B cell (primary cell): ENCODE results near the gene PRKCA. TPM values are rescaled to one million over a fixed set of nuclear protein-coding genes. Genes with fewer than 3 reads are reported as not detected.

Experiments used
- ATAC-seq: fragments of 200-7000 bp; cut with Tn5 transposase; one replicate; pipeline ENCODE4 v1.10.0; 2021; ENCODE audit warnings: low read depth, mild to moderate bottlenecking, moderate number of reproducible peaks, moderate library complexity
- CTCF ChIA-PET: fragments of 350-600 bp; sonication (Branson Sonifier 250); formaldehyde crosslinking; loops from one replicate; lab custom pipeline; 2021; ENCODE audit warnings: antibody characterized with exemption, inconsistent platforms; lab: Charles Lee
- POLR2A ChIA-PET: fragments of 350-600 bp; sonication (Branson Sonifier 250); formaldehyde crosslinking; loops from one replicate; lab custom pipeline; 2021; ENCODE audit warnings: antibody characterized with exemption; lab: Charles Lee
- DNase-seq: peaks from one replicate; pipeline ENCODE4 v3.0.0; 2013
- H2AFZ ChIP-seq: 2 replicates; pipeline ENCODE4 v1.6.1; 2012; ENCODE audit warnings: mild to moderate bottlenecking, low read depth, low read length; ENCODE audit not compliant: insufficient read depth, poor library complexity, severe bottlenecking
- H3K27ac ChIP-seq, 2 donors: 1 replicate in 1 of 2; 2 replicates in 1 of 2; pipeline ENCODE4 v1.5.1; 2012 to 2013; ENCODE audit warnings: low read length in 2 of 2, mild to moderate bottlenecking in 2 of 2, moderate library complexity in 1 of 2
- H3K27me3 ChIP-seq, 4 experiments: fragments of 200-600 bp in 1 of 4; sonication (generic) in 1 of 4; replicated peaks in 1 of 4; 1 replicate in 2 of 4; 2 replicates in 2 of 4; pipeline versions ENCODE4 v1.6.1 to v1.7.0; 2013 to 2016; ENCODE audit warnings: low read length in 3 of 4, mild to moderate bottlenecking in 2 of 4, mixed read lengths in 1 of 4, moderate library complexity in 1 of 4; ENCODE audit not compliant: insufficient read depth in 4 of 4, control insufficient read depth in 3 of 4; ENCODE audit errors: control extremely low read depth in 1 of 4
- H3K36me3 ChIP-seq, 2 experiments: replicated peaks in 1 of 2; 1 replicate in 1 of 2; 2 replicates in 1 of 2; pipeline versions ENCODE4 v1.6.1 to v1.7.1; 2013; ENCODE audit warnings: low read length in 1 of 2; ENCODE audit not compliant: insufficient read depth in 2 of 2, control insufficient read depth in 1 of 2; ENCODE audit errors: control extremely low read depth in 1 of 2, extremely low read depth in 1 of 2
- H3K4me1 ChIP-seq, 2 donors: fragments of 200-600 bp in 1 of 2; sonication (generic) in 1 of 2; 1 replicate in 1 of 2; 2 replicates in 1 of 2; pipeline versions ENCODE4 v1.5.1 to v1.6.1; 2013 to 2017; ENCODE audit warnings: low read length in 2 of 2; ENCODE audit not compliant: control insufficient read depth in 2 of 2, insufficient read depth in 2 of 2
- H3K4me2 ChIP-seq: replicated peaks from 2 replicates; pipeline ENCODE3; 2012; ENCODE audit warnings: mild to moderate bottlenecking, low read depth, low read length; ENCODE audit not compliant: poor library complexity, severe bottlenecking
- H3K4me3 ChIP-seq, 5 experiments: fragments of 200-600 bp in 1 of 5; sonication (generic) in 1 of 5; 1 replicate in 3 of 5; 2 replicates in 2 of 5; pipeline versions ENCODE4 v1.5.1 to v1.7.0; 2011 to 2016; ENCODE audit warnings: low read length in 4 of 5, mild to moderate bottlenecking in 4 of 5, low read depth in 2 of 5, control low read depth in 1 of 5, moderate library complexity in 1 of 5; ENCODE audit not compliant: insufficient read depth in 1 of 5; ENCODE audit errors: control extremely low read depth in 1 of 5, extremely low read depth in 1 of 5
- H3K79me2 ChIP-seq: fragments of 200-600 bp; sonication (generic); one replicate; pipeline ENCODE4 v1.6.0; 2016; ENCODE audit warnings: low read length; ENCODE audit not compliant: control insufficient read depth, insufficient read depth
- H3K9ac ChIP-seq: fragments of 200-600 bp; sonication (generic); 2 replicates; pipeline ENCODE4 v1.6.1; 2017; ENCODE audit warnings: mild to moderate bottlenecking, low read length, moderate library complexity
- H3K9me3 ChIP-seq, 3 donors: one replicate each; pipeline versions ENCODE4 v1.6.1 to v1.7.1; 2013; ENCODE audit warnings: low read length in 2 of 3; ENCODE audit not compliant: control insufficient read depth in 2 of 3, insufficient read depth in 1 of 3; ENCODE audit errors: control extremely low read depth in 1 of 3
- H4K20me1 ChIP-seq: 2 replicates; pipeline ENCODE4 v1.6.0; 2012; ENCODE audit warnings: mild to moderate bottlenecking, low read length; ENCODE audit not compliant: insufficient read depth, control insufficient read depth, poor library complexity, severe bottlenecking
- H3K27ac Mint-ChIP-seq: one replicate; pipeline ENCODE4 v1.8.0; 2021; ENCODE audit warnings: mixed read lengths
- H3K27me3 Mint-ChIP-seq: one replicate; pipeline ENCODE4 v1.8.0; 2021; ENCODE audit warnings: mixed read lengths
- H3K4me1 Mint-ChIP-seq: one replicate; pipeline ENCODE4 v1.8.0; 2021; ENCODE audit warnings: mixed read lengths
- H3K4me3 Mint-ChIP-seq: one replicate; pipeline ENCODE4 v1.8.0; 2021; ENCODE audit warnings: mixed read lengths
- H3K9me3 Mint-ChIP-seq: one replicate; pipeline ENCODE4 v1.8.0; 2022; ENCODE audit warnings: mixed read lengths; ENCODE audit not compliant: insufficient read depth
- EZH2 ChIP-seq: IDR thresholded peaks from 2 replicates; pipeline ENCODE4 v1.6.1; 2012; ENCODE audit warnings: borderline replicate concordance, low read depth, mild to moderate bottlenecking, moderate library complexity, low read length; ENCODE audit not compliant: insufficient read depth, poor library complexity, severe bottlenecking
- WGBS: methylation state at CpG from one replicate; pipeline ENCODE4 v1.1.5; 2013; ENCODE audit warnings: missing lambda C conversion rate; ENCODE audit not compliant: insufficient coverage; 5-methylcytosine and 5-hydroxymethylcytosine counted together
- intact Hi-C: fragments of 100-400 bp; cut with micrococcal nuclease; formaldehyde crosslinking; loops from one replicate; pipeline ENCODE4 v1.10.0; 2022
- polyA plus RNA-seq: library from polyadenylated mRNA; depleted of rRNA; stranded (reverse); fragments of >200 nt; gene quantifications from 2 replicates; pipeline ENCODE4 v1.2.3, GENCODE V29; 2012
- total RNA-seq, 2 donors: library from RNA; stranded (reverse); fragments of 120-200 nt in 1 of 2; gene quantifications; 1 replicate in 1 of 2; 2 replicates in 1 of 2; pipeline versions ENCODE4 v1.2.3 to v1.2.4, GENCODE V29; 2013 to 2022
- TF ChIP-seq, protein P1 (sequence below): fragments of 200-600 bp; IDR thresholded peaks from one replicate; pipeline ENCODE4 v1.8.0; 2022; ENCODE audit warnings: antibody characterized with exemption, mild to moderate bottlenecking

Gene PRKCA
- total and polyA plus RNA-seq, 2 donors (not counting 1 experiment from before 2014, with no cell fraction given), result 0.33 to 7.7 TPM

- H3K4me1 Mint-ChIP-seq, result no peaks in the 10 kb centered on the region
- H3K27ac Mint-ChIP-seq, result no peak overlapping the region
- H2AFZ ChIP-seq, result no peak overlapping the region
- no peak overlapping the region for H3K4me3 ChIP-seq
- H3K4me1 ChIP-seq, result no peaks in the 10 kb centered on the region
- H3K9me3 ChIP-seq, result no peaks in the 10 kb centered on the region
- intact Hi-C loops, result no loop called here
- CTCF ChIA-PET, result no interaction called here
- H4K20me1 ChIP-seq, result no peaks in the 10 kb centered on the region
- DNase-seq, result no peak
- no peaks in the 10 kb centered on the region for H3K27me3 ChIP-seq
- H3K9me3 Mint-ChIP-seq, result no peaks in the 10 kb centered on the region
- peaks cover 4% of the 10 kb centered on the region for H3K27me3 Mint-ChIP-seq
- H3K79me2 ChIP-seq, result no peaks in the 10 kb centered on the region
- no peaks in the 10 kb centered on the region for H3K36me3 ChIP-seq
- TF ChIP-seq EZH2, result no peak
- TF ChIP-seq, protein P1, sequence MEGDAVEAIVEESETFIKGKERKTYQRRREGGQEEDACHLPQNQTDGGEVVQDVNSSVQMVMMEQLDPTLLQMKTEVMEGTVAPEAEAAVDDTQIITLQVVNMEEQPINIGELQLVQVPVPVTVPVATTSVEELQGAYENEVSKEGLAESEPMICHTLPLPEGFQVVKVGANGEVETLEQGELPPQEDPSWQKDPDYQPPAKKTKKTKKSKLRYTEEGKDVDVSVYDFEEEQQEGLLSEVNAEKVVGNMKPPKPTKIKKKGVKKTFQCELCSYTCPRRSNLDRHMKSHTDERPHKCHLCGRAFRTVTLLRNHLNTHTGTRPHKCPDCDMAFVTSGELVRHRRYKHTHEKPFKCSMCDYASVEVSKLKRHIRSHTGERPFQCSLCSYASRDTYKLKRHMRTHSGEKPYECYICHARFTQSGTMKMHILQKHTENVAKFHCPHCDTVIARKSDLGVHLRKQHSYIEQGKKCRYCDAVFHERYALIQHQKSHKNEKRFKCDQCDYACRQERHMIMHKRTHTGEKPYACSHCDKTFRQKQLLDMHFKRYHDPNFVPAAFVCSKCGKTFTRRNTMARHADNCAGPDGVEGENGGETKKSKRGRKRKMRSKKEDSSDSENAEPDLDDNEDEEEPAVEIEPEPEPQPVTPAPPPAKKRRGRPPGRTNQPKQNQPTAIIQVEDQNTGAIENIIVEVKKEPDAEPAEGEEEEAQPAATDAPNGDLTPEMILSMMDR, result no peak
- H3K27ac ChIP-seq, result no peak overlapping the region
- POLR2A ChIA-PET, result no interaction called here
- no peak overlapping the region for H3K4me2 ChIP-seq
- ATAC-seq, result no peak
- no peak overlapping the region for H3K9ac ChIP-seq
- WGBS, result 97% methylated on average over 3 of the region's 7 CpGs
- H3K4me3 Mint-ChIP-seq, result no peak overlapping the region
Observed at GRCh38 chr17:66750116-66750515, 447.7 kb downstream of the PRKCA start.

- 93% methylated on average over 3 of the region's 11 CpGs for WGBS
- DNase-seq, result no peak
- Histone ChIP-seq H3K4me2 (no peak overlapping the region), H3K36me3 (no peaks in the 10 kb centered on the region), H3K79me2 (no peaks in the 10 kb centered on the region), H2AFZ (no peak overlapping the region), H3K9me3 (no peaks in the 10 kb centered on the region), H3K4me3 (no peak overlapping the region), H3K4me1 (no peaks in the 10 kb centered on the region), H3K27ac (no peak overlapping the region), H4K20me1 (no peaks in the 10 kb centered on the region), H3K27me3 (no peaks in the 10 kb centered on the region), H3K9ac (no peak overlapping the region)
- TF ChIP-seq, protein P1, result no peak
- no peak for TF ChIP-seq EZH2
- intact Hi-C loops, result no loop called here
- H3K9me3 Mint-ChIP-seq, result no peaks in the 10 kb centered on the region
- H3K27me3 Mint-ChIP-seq, result peaks cover 4% of the 10 kb centered on the region
- no peak for ATAC-seq
- H3K4me1 Mint-ChIP-seq, result no peaks in the 10 kb centered on the region
- no peak overlapping the region for H3K4me3 Mint-ChIP-seq
- H3K27ac Mint-ChIP-seq, result no peak overlapping the region
- CTCF ChIA-PET, result no interaction called here
- POLR2A ChIA-PET, result no interaction called here
Observed at GRCh38 chr17:66750781-66751543, 448.5 kb downstream of the PRKCA start.
